Measurements from ENCODE around the gene HHAT. TPM values are rescaled to one million over a fixed set of nuclear protein-coding genes. Genes with fewer than 3 reads are reported as not detected.

The HHAT gene
- total and polyA plus RNA-seq, 4 donors, result 1.2 to 11.3 (median 3.8) TPM

DNA sequence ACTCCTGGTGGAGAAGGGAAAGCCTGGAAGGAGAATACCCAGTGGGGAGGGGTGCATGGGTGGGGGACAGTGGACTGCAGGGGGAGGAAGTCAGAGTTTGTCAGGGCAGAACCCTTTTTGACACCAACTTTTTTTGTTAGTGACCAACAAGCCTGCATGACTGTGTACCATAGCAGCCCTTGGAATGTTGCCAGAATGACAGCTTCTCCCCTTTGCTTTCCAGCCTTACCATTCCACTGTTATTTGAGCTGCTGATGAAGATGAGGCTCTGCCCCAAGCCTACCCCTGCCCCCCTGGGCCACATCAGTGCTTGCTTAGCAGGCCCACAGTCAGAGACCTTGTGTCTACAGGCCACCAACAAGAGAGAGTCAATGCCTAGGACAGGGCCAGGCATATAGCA lies 341.2 kb downstream of the HHAT start:
- no peak overlapping the region for H3K4me3 ChIP-seq
- ATAC-seq (ENCODE audit: insufficient read depth, low FRiP score) (no peak), DNase-seq (peak in 2 of 3 donors; percentile 36 to 59)
- H3K27me3 ChIP-seq (ENCODE audit: control insufficient read depth in 3 of 3, insufficient read depth in 3 of 3, low read length in 2 of 3), result no peaks in the 10 kb centered on the region
- H3K9me3 ChIP-seq (ENCODE audit: control insufficient read depth in 4 of 4, insufficient read depth in 3 of 4, low read length in 3 of 4), result no peaks in the 10 kb centered on the region
- H3K9ac ChIP-seq (ENCODE audit: insufficient read depth in 1 of 2, low read length in 2 of 2), result no peak overlapping the region
- no peak overlapping the region for H3K27ac ChIP-seq (ENCODE audit: low read depth in 1 of 2, low read length in 1 of 2)
- H3K4me1 ChIP-seq (ENCODE audit: control insufficient read depth in 5 of 5, insufficient read depth in 5 of 5, low read length in 5 of 5), result no peaks in the 10 kb centered on the region
- no peaks in the 10 kb centered on the region for H3K36me3 ChIP-seq (ENCODE audit: control insufficient read depth in 4 of 4, insufficient read depth in 4 of 4, low read length in 4 of 4)
- TF ChIP-seq, protein P1, sequence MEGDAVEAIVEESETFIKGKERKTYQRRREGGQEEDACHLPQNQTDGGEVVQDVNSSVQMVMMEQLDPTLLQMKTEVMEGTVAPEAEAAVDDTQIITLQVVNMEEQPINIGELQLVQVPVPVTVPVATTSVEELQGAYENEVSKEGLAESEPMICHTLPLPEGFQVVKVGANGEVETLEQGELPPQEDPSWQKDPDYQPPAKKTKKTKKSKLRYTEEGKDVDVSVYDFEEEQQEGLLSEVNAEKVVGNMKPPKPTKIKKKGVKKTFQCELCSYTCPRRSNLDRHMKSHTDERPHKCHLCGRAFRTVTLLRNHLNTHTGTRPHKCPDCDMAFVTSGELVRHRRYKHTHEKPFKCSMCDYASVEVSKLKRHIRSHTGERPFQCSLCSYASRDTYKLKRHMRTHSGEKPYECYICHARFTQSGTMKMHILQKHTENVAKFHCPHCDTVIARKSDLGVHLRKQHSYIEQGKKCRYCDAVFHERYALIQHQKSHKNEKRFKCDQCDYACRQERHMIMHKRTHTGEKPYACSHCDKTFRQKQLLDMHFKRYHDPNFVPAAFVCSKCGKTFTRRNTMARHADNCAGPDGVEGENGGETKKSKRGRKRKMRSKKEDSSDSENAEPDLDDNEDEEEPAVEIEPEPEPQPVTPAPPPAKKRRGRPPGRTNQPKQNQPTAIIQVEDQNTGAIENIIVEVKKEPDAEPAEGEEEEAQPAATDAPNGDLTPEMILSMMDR (IDR thresholded peaks at IDR 0.05; ENCODE audit: control extremely low read depth, extremely low read depth), result no peak

DNA sequence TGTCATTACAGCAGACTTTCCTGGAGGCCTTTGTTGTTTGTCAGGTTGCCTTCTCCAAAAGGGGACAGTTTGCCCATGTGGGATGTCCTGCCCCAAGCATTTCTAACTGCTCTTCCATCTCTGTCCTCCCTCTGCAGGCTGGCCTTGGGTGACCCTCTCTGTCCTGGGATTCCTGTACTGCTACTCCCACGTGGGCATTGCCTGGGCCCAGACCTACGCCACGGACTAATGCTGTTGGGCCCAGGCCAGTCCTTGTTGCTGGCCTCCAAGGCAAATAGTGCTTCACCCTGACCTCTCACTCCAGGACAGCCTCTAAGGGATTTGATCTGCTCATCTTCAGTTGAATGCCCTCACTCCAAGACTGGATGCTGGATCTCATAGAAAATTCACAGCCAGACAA lies 345.4 kb downstream of the HHAT start:
- Histone ChIP-seq H3K4me1 (ENCODE audit: control insufficient read depth in 5 of 5, insufficient read depth in 5 of 5, low read length in 5 of 5) (no peaks in the 10 kb centered on the region), H3K4me3 (no peak overlapping the region), H3K9me3 (ENCODE audit: control insufficient read depth in 4 of 4, insufficient read depth in 3 of 4, low read length in 3 of 4) (no peaks in the 10 kb centered on the region), H3K9ac (ENCODE audit: insufficient read depth in 1 of 2, low read length in 2 of 2) (no peak overlapping the region), H3K27me3 (ENCODE audit: control insufficient read depth in 3 of 3, insufficient read depth in 3 of 3, low read length in 2 of 3) (no peaks in the 10 kb centered on the region), H3K27ac (ENCODE audit: low read depth in 1 of 2, low read length in 1 of 2) (no peak overlapping the region), H3K36me3 (ENCODE audit: control insufficient read depth in 4 of 4, insufficient read depth in 4 of 4, low read length in 4 of 4) (no peaks in the 10 kb centered on the region)
- 81 to 89% methylated on average over 3 of the region's 3 CpGs for WGBS, 2 donors
- DNase-seq (no peak), ATAC-seq (ENCODE audit: insufficient read depth, low FRiP score) (no peak)
- TF ChIP-seq, protein P1 (IDR thresholded peaks at IDR 0.05; ENCODE audit: control extremely low read depth, extremely low read depth), result no peak

DNA sequence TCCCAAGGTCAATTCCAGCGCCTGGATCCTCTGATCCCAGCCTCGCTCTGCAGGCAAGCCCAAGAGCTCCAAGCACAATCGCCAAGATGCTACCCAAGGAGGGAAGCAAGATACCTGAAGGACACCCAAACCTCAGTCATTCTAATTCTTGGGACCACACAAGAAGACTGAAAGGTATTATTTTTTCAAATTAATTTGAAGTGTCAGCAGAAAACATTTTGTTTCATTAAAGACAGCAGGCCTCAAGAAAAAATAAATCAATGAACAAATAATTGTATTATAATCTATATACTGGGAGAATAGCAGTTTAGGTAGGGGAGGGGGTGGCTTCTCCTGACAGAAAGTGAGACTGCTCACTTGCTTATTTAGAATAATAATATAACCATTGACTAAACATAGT lies 347.8 kb downstream of the HHAT start:
- WGBS, 2 donors, result 95 to 97% methylated on average over 3 of the region's 3 CpGs
- ATAC-seq (ENCODE audit: insufficient read depth, low FRiP score), result no peak
- H3K9me3 ChIP-seq (ENCODE audit: control insufficient read depth in 4 of 4, insufficient read depth in 3 of 4, low read length in 3 of 4), result no peaks in the 10 kb centered on the region

DNA sequence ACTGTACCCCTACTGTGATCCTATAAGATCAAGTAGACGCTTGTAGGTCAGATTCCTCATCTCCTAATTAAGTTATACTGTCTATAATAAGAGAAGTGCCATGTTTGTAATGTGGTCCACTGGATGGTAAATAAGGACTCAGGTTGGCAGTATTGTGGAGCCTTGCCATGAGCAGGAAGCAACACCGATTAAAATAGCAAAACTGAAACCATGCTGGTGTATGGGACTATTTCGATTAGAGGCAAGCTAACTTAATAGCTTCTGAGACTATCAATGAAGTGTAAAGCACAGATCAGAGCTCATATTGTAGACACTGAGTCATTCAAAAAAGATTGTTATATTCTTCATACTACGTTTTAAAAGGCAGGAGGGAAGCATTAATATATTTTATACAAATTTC lies 348.8 kb downstream of the HHAT start:
- no peaks in the 10 kb centered on the region for H3K4me1 ChIP-seq (ENCODE audit: control insufficient read depth in 5 of 5, insufficient read depth in 5 of 5, low read length in 5 of 5)
- H3K27ac ChIP-seq (ENCODE audit: low read depth in 1 of 2, low read length in 1 of 2), result no peak overlapping the region
- H3K9me3 ChIP-seq (ENCODE audit: control insufficient read depth in 4 of 4, insufficient read depth in 3 of 4, low read length in 3 of 4), result no peaks in the 10 kb centered on the region
- TF ChIP-seq, protein P1 (IDR thresholded peaks at IDR 0.05; ENCODE audit: control extremely low read depth, extremely low read depth), result no peak
- 79 to 87% methylated on average over 4 of the region's 4 CpGs for WGBS, 2 donors
- H3K36me3 ChIP-seq (ENCODE audit: control insufficient read depth in 4 of 4, insufficient read depth in 4 of 4, low read length in 4 of 4), result no peaks in the 10 kb centered on the region
- H3K9ac ChIP-seq (ENCODE audit: insufficient read depth in 1 of 2, low read length in 2 of 2), result no peak overlapping the region
- ATAC-seq (ENCODE audit: insufficient read depth, low FRiP score) (no peak), DNase-seq (no peak)
- no peaks in the 10 kb centered on the region for H3K27me3 ChIP-seq (ENCODE audit: control insufficient read depth in 3 of 3, insufficient read depth in 3 of 3, low read length in 2 of 3)
- H3K4me3 ChIP-seq, result no peak overlapping the region

More for the DNA sequence above, 347.8 kb downstream of the HHAT start:
- H3K9ac ChIP-seq (ENCODE audit: insufficient read depth in 1 of 2, low read length in 2 of 2), result no peak overlapping the region
- H3K4me1 ChIP-seq (ENCODE audit: control insufficient read depth in 5 of 5, insufficient read depth in 5 of 5, low read length in 5 of 5), result no peaks in the 10 kb centered on the region
- no peaks in the 10 kb centered on the region for H3K27me3 ChIP-seq (ENCODE audit: control insufficient read depth in 3 of 3, insufficient read depth in 3 of 3, low read length in 2 of 3)
- H3K36me3 ChIP-seq (ENCODE audit: control insufficient read depth in 4 of 4, insufficient read depth in 4 of 4, low read length in 4 of 4), result no peaks in the 10 kb centered on the region
- TF ChIP-seq, protein P1 (IDR thresholded peaks at IDR 0.05; ENCODE audit: control extremely low read depth, extremely low read depth), result no peak
- no peak overlapping the region for H3K4me3 ChIP-seq
- DNase-seq, result no peak
- no peak overlapping the region for H3K27ac ChIP-seq (ENCODE audit: low read depth in 1 of 2, low read length in 1 of 2)
